NCI-H187 (cell line): ENCODE measurements around the gene CNKSR3.
"Not testable (repeated sequence)": the region's sequence is repeated elsewhere in the genome, so short reads cannot be mapped to it uniquely, and the experiment has no call there.

Source experiments
- DNase-seq, 2 experiments: peaks; one replicate each; lab custom pipeline; 2025; lab: John Stamatoyannopoulos, UW

Gene CNKSR3

GRCh38 chr6:154510144-154510905 lies at the start of gene CNKSR3:
CNKSR3 (minus strand) TSS chr6:154510685; CDS start chr6:154510114, 571 bp downstream.
- peak; percentile 66 to 89 for DNase-seq

GRCh38 chr6:154558984-154559383 lies 48.5 kb upstream of the CNKSR3 start:
- no peak for DNase-seq

- DNase-seq, result no peak
Measured at GRCh38 chr6:154558513-154558912, 48.0 kb upstream of the CNKSR3 start.

- DNase-seq, result no peak
Measured at GRCh38 chr6:154555073-154555677, 44.7 kb upstream of the CNKSR3 start.

GRCh38 chr6:154554491-154554890 lies 44.0 kb upstream of the CNKSR3 start:
- DNase-seq, result no peak

- no peak for DNase-seq
Measured at GRCh38 chr6:154550779-154551178, 40.3 kb upstream of the CNKSR3 start.

GRCh38 chr6:154549179-154549578 lies 38.7 kb upstream of the CNKSR3 start:
- DNase-seq, result no peak

GRCh38 chr6:154548130-154548830 lies 37.8 kb upstream of the CNKSR3 start:
- no peak for DNase-seq

GRCh38 chr6:154543628-154544027 lies 33.1 kb upstream of the CNKSR3 start:
- no peak for DNase-seq

- DNase-seq, result no peak
Measured at GRCh38 chr6:154542747-154543146, 32.3 kb upstream of the CNKSR3 start.

- DNase-seq, result not testable (repeated sequence)
Measured at GRCh38 chr6:154541837-154542236, 31.4 kb upstream of the CNKSR3 start.

GRCh38 chr6:154539593-154540269 lies 29.2 kb upstream of the CNKSR3 start:
- no peak for DNase-seq

- no peak for DNase-seq
Measured at GRCh38 chr6:154538640-154539191, 28.2 kb upstream of the CNKSR3 start.

GRCh38 chr6:154537511-154538325 lies 27.2 kb upstream of the CNKSR3 start:
- DNase-seq, result no peak

- DNase-seq, result no peak
Measured at GRCh38 chr6:154536999-154537398, 26.5 kb upstream of the CNKSR3 start.

- DNase-seq, result no peak
Measured at GRCh38 chr6:154536255-154536654, 25.8 kb upstream of the CNKSR3 start.

GRCh38 chr6:154535851-154536250 lies 25.4 kb upstream of the CNKSR3 start:
- no peak for DNase-seq

- DNase-seq, result no peak
Measured at GRCh38 chr6:154535147-154535546, 24.7 kb upstream of the CNKSR3 start.

GRCh38 chr6:154534531-154534930 lies 24.0 kb upstream of the CNKSR3 start:
- DNase-seq, result no peak

- no peak for DNase-seq
Measured at GRCh38 chr6:154532426-154532825, 21.9 kb upstream of the CNKSR3 start.

GRCh38 chr6:154529957-154530356 lies 19.5 kb upstream of the CNKSR3 start:
- DNase-seq, result no peak
